H1 (cell line): ENCODE results near the gene RASGEF1C. TPM values are rescaled to one million over a fixed set of nuclear protein-coding genes. Genes with fewer than 3 reads are reported as not detected.

Experiments
- CTCF ChIA-PET: fragments of 300-600 bp; sonication (Branson Sonifier 250); formaldehyde crosslinking; loops from one replicate; lab custom pipeline; 2021; ENCODE audit not compliant: partially characterized antibody; lab: Charles Lee
- POLR2A ChIA-PET: fragments of 300-600 bp; sonication (Branson Sonifier 250); formaldehyde crosslinking; loops from one replicate; lab custom pipeline; 2021; ENCODE audit warnings: inconsistent platforms; ENCODE audit not compliant: partially characterized antibody; lab: Charles Lee
- DNase-seq, 2 experiments: peaks; one replicate each; pipeline versions ENCODE4 v3.0.0 to v3.0.0-alpha.2; 2010 to 2022; ENCODE audit warnings: low spot score in 2 of 2, low read depth in 1 of 2, mixed read lengths in 1 of 2
- FAIRE-seq: peaks from 2 replicates; lab custom pipeline; 2011; peaks lifted over from hg19 to GRCh38; lab: Jason Lieb, UNC
- H2AFZ ChIP-seq: 2 replicates; pipeline ENCODE4 v1.8.1; 2012; ENCODE audit warnings: low read length, inconsistent platforms
- H2AK5ac ChIP-seq: 2 replicates; pipeline ENCODE4 v1.6.1; 2013; ENCODE audit warnings: low read depth, low read length
- H2BK120ac ChIP-seq: replicated peaks from 2 replicates; pipeline ENCODE3; 2013; ENCODE audit warnings: low read depth, low read length, inconsistent platforms
- H2BK12ac ChIP-seq: 2 replicates; pipeline ENCODE4 v1.6.1; 2013; ENCODE audit warnings: low read depth, low read length
- H2BK15ac ChIP-seq: 2 replicates; pipeline ENCODE4 v1.6.1; 2013; ENCODE audit warnings: low read length
- H2BK20ac ChIP-seq: 2 replicates; pipeline ENCODE4 v1.6.1; 2013; ENCODE audit warnings: low read length
- H2BK5ac ChIP-seq: 2 replicates; pipeline ENCODE4 v1.6.1; 2013; ENCODE audit warnings: low read depth, low read length
- H3K14ac ChIP-seq: 2 replicates; pipeline ENCODE4 v1.6.1; 2013; ENCODE audit warnings: inconsistent platforms; ENCODE audit not compliant: insufficient read length
- H3K18ac ChIP-seq: 2 replicates; pipeline ENCODE4 v1.6.1; 2013; ENCODE audit warnings: low read length; ENCODE audit errors: extremely low read depth
- H3K23ac ChIP-seq: 2 replicates; pipeline ENCODE4 v1.6.1; 2013; ENCODE audit warnings: inconsistent platforms; ENCODE audit not compliant: insufficient read length
- H3K23me2 ChIP-seq: 2 replicates; pipeline ENCODE4 v1.6.1; 2013; ENCODE audit warnings: low read depth, low read length
- H3K27ac ChIP-seq: 2 replicates; pipeline ENCODE4 v1.6.1; 2011; ENCODE audit warnings: low read depth, low read length, inconsistent platforms
- H3K27me3 ChIP-seq, 4 experiments: replicated peaks in 1 of 4; 1 replicate in 1 of 4; 2 replicates in 3 of 4; pipeline versions ENCODE4 v1.6.1 to v1.8.1; 2011 to 2013; ENCODE audit warnings: low read length in 3 of 4, mild to moderate bottlenecking in 3 of 4, inconsistent platforms in 2 of 4, mixed read lengths in 2 of 4, moderate library complexity in 1 of 4; ENCODE audit not compliant: control insufficient read depth in 3 of 4, insufficient read depth in 3 of 4; ENCODE audit errors: extremely low read depth in 1 of 4
- H3K36me3 ChIP-seq, 4 experiments: 2 replicates each; pipeline versions ENCODE4 v1.6.1 to v1.8.1; 2011 to 2013; ENCODE audit warnings: mild to moderate bottlenecking in 4 of 4, low read length in 3 of 4, moderate library complexity in 2 of 4, control low read depth in 1 of 4, inconsistent platforms in 1 of 4; ENCODE audit not compliant: insufficient read depth in 4 of 4, control insufficient read depth in 2 of 4
- H3K4ac ChIP-seq: replicated peaks from 2 replicates; pipeline ENCODE3; 2013; ENCODE audit warnings: low read length, low read depth, mixed read lengths, inconsistent platforms; ENCODE audit not compliant: insufficient read length
- H3K4me1 ChIP-seq, 4 experiments: replicated peaks in 1 of 4; 1 replicate in 1 of 4; 2 replicates in 3 of 4; pipeline versions ENCODE4 v1.6.1 to v1.8.1; 2011 to 2013; ENCODE audit warnings: low read length in 3 of 4, inconsistent platforms in 2 of 4, mixed read lengths in 1 of 4; ENCODE audit not compliant: insufficient read depth in 4 of 4, control insufficient read depth in 3 of 4
- H3K4me2 ChIP-seq, 2 experiments: 2 replicates each; pipeline versions ENCODE4 v1.6.1 to v1.8.1; 2011 to 2013; ENCODE audit warnings: low read depth in 2 of 2, low read length in 2 of 2, control low read depth in 1 of 2, inconsistent platforms in 1 of 2, mild to moderate bottlenecking in 1 of 2; ENCODE audit not compliant: insufficient read depth in 1 of 2
- H3K4me3 ChIP-seq, 4 experiments: fragments of 200-600, 300-600 bp in 1 of 4; sonication (generic), shearing (Covaris generic), sonication (Bioruptor Twin) in 1 of 4; 2 replicates each; pipeline versions ENCODE4 v1.5.1 to v1.8.1; 2011 to 2016; ENCODE audit warnings: low read length in 4 of 4, low read depth in 3 of 4, control low read depth in 2 of 4, inconsistent platforms in 2 of 4, mild to moderate bottlenecking in 2 of 4, mixed read lengths in 1 of 4, moderate library complexity in 1 of 4; ENCODE audit not compliant: insufficient read depth in 2 of 4; ENCODE audit errors: extremely low read depth in 1 of 4
- H3K56ac ChIP-seq: replicated peaks from 2 replicates; pipeline ENCODE3; 2013; ENCODE audit warnings: low read depth, mild to moderate bottlenecking, mixed read lengths, low read length, inconsistent platforms; ENCODE audit not compliant: insufficient read length
- H3K79me1 ChIP-seq: 2 replicates; pipeline ENCODE4 v1.6.1; 2013; ENCODE audit warnings: low read depth, low read length, control low read depth
- H3K79me2 ChIP-seq, 2 experiments: 2 replicates each; pipeline versions ENCODE4 v1.6.1 to v1.8.1; 2012 to 2013; ENCODE audit warnings: low read length in 2 of 2, mild to moderate bottlenecking in 2 of 2, inconsistent platforms in 1 of 2; ENCODE audit not compliant: insufficient read depth in 2 of 2, control insufficient read depth in 1 of 2
- H3K9ac ChIP-seq, 4 experiments: replicated peaks in 1 of 4; 1 replicate in 1 of 4; 2 replicates in 3 of 4; pipeline versions ENCODE4 v1.6.1 to v1.8.1; 2011 to 2013; ENCODE audit warnings: low read depth in 3 of 4, low read length in 3 of 4, control low read depth in 2 of 4, mild to moderate bottlenecking in 2 of 4, moderate library complexity in 2 of 4, inconsistent platforms in 1 of 4; ENCODE audit errors: extremely low read depth in 1 of 4
- H3K9me3 ChIP-seq, 2 experiments: 2 replicates each; pipeline versions ENCODE4 v1.6.1 to v1.8.1; 2012 to 2013; ENCODE audit warnings: mild to moderate bottlenecking in 2 of 2, moderate library complexity in 2 of 2, control low read depth in 1 of 2, inconsistent platforms in 1 of 2, low read depth in 1 of 2, low read length in 1 of 2, mixed read lengths in 1 of 2; ENCODE audit not compliant: insufficient read depth in 2 of 2
- H4K20me1 ChIP-seq, 2 experiments: replicated peaks in 1 of 2; 2 replicates each; pipeline versions ENCODE3 to v1.8.1; 2011 to 2013; ENCODE audit warnings: inconsistent platforms in 2 of 2, low read length in 2 of 2, mild to moderate bottlenecking in 1 of 2; ENCODE audit not compliant: insufficient read depth in 2 of 2, control insufficient read depth in 1 of 2
- H4K5ac ChIP-seq: 2 replicates; pipeline ENCODE4 v1.6.1; 2013; ENCODE audit warnings: low read length, low read depth, mixed read lengths, inconsistent platforms; ENCODE audit not compliant: insufficient read length
- H4K8ac ChIP-seq: 2 replicates; pipeline ENCODE4 v1.8.0; 2013; ENCODE audit warnings: mild to moderate bottlenecking, moderate library complexity, low read length, inconsistent platforms; ENCODE audit not compliant: insufficient read depth; ENCODE audit errors: extremely low read depth
- H4K91ac ChIP-seq: replicated peaks from 2 replicates; pipeline ENCODE3; 2013; ENCODE audit warnings: low read length, mixed read lengths, inconsistent platforms; ENCODE audit not compliant: insufficient read length
- KDM4A ChIP-seq: IDR thresholded peaks from one replicate; pipeline ENCODE4 v1.7.1; 2012; ENCODE audit warnings: low read depth, mild to moderate bottlenecking, moderate library complexity, low read length, inconsistent platforms; ENCODE audit not compliant: severe bottlenecking
- TAF7 ChIP-seq: optimal IDR thresholded peaks from 2 replicates; pipeline ENCODE3; 2011; ENCODE audit warnings: low read depth, mild to moderate bottlenecking, inconsistent platforms, low read length, moderate library complexity, borderline replicate concordance
- WGBS, 2 experiments: shearing (Covaris generic) in 1 of 2; methylation state at CpG; one replicate each; pipeline versions ENCODE4 v1.1.6 to v1.1.7; 2013 to 2015; ENCODE audit warnings: low lambda C conversion rate in 2 of 2, mixed read lengths in 2 of 2, inconsistent platforms in 1 of 2, low coverage in 1 of 2, missing lambda C conversion rate in 1 of 2; ENCODE audit not compliant: insufficient replicate concordance in 2 of 2, insufficient coverage in 1 of 2, insufficient read length in 1 of 2; ENCODE audit errors: extremely low coverage in 1 of 2, missing lambda C conversion rate in 1 of 2; 5-methylcytosine and 5-hydroxymethylcytosine counted together
- polyA plus RNA-seq, 7 experiments: library from polyadenylated mRNA; depleted of rRNA in 3 of 7; stranded (reverse) in 5 of 7; unstranded in 2 of 7; fragments of >200 nt in 5 of 7; fragments of 200-250 nt in 2 of 7; gene quantifications; 1 replicate in 5 of 7; 2 replicates in 1 of 7; 4 replicates in 1 of 7; pipeline versions ENCODE4 v1.2.1 to v1.2.3, GENCODE V29; 2011 to 2013; ENCODE audit warnings: missing spikeins in 2 of 7, mixed read lengths in 2 of 7
- total RNA-seq: library from RNA; stranded (reverse); fragmentation: NEBNext Ultra II Directional; extraction: Animal tissue kit (Norgen Biotek cat#: 25700); gene quantifications from 2 replicates; pipeline ENCODE4 v1.2.1, GENCODE V29; 2021
- TF ChIP-seq, protein P1 (sequence below): IDR thresholded peaks from 2 replicates; pipeline ENCODE4 v1.6.1; 2011; ENCODE audit warnings: low read length, improper control_type of control experiment
- TF ChIP-seq, protein P2 (sequence below), 3 experiments: IDR thresholded peaks; 1 replicate in 2 of 3; 2 replicates in 1 of 3; pipeline versions ENCODE4 v1.5.1 to v1.6.1; 2011; ENCODE audit warnings: low read length in 3 of 3, mild to moderate bottlenecking in 3 of 3, inconsistent platforms in 2 of 3, low read depth in 1 of 3, moderate library complexity in 1 of 3; ENCODE audit not compliant: insufficient read depth in 1 of 3; ENCODE audit errors: control extremely low read depth in 1 of 3

RASGEF1C gene
- total and polyA plus RNA-seq, 2 of the 8 experiments (the other 6 are each of a cell fraction or from before 2014, with no cell fraction given) = 0.26 to 0.61 TPM

DNA sequence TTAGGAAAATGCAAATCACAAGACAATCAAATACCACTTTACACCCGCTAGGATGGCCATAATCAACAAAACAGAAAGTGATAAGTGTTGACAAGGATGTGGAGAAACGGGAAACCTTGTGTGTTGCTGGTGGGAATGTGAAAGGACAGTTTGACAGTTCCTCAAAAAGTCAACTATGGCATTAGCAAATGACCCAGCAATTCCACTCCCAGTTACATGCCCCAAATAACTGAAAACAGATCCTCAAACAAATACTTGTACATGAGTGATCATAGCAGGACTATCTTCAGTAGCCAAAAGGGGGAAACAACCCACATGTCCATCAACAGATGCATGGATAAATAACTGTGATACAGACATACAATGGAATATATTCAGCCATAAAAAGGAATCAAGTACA, 21.2 kb downstream of the RASGEF1C start:
- H3K4me2 ChIP-seq = no peak overlapping the region
- H2BK120ac ChIP-seq = no peak overlapping the region
- H3K18ac ChIP-seq = no peak overlapping the region
- H3K4me3 ChIP-seq = no peak overlapping the region
- ChIA-PET CTCF (interaction anchor here (2.0 kb wide), 1 partner anchor 9 kb away, joined by 5 read pairs; no protein-coding TSS in a partner anchor), POLR2A (no interaction called here)
- H4K20me1 ChIP-seq = no peaks in the 10 kb centered on the region
- no peaks in the 10 kb centered on the region for H3K4me1 ChIP-seq
- H3K4ac ChIP-seq = no peak overlapping the region
- H3K9me3 ChIP-seq = no peaks in the 10 kb centered on the region; a peak in 1 of 4 replicates
- H3K23me2 ChIP-seq = no peaks in the 10 kb centered on the region
- no peaks in the 10 kb centered on the region for H3K27me3 ChIP-seq
- TF ChIP-seq TAF7 (no peak), KDM4A (no peak)
- TF ChIP-seq, protein P1, sequence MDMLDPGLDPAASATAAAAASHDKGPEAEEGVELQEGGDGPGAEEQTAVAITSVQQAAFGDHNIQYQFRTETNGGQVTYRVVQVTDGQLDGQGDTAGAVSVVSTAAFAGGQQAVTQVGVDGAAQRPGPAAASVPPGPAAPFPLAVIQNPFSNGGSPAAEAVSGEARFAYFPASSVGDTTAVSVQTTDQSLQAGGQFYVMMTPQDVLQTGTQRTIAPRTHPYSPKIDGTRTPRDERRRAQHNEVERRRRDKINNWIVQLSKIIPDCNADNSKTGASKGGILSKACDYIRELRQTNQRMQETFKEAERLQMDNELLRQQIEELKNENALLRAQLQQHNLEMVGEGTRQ = no peak
- TF ChIP-seq, protein P2, sequence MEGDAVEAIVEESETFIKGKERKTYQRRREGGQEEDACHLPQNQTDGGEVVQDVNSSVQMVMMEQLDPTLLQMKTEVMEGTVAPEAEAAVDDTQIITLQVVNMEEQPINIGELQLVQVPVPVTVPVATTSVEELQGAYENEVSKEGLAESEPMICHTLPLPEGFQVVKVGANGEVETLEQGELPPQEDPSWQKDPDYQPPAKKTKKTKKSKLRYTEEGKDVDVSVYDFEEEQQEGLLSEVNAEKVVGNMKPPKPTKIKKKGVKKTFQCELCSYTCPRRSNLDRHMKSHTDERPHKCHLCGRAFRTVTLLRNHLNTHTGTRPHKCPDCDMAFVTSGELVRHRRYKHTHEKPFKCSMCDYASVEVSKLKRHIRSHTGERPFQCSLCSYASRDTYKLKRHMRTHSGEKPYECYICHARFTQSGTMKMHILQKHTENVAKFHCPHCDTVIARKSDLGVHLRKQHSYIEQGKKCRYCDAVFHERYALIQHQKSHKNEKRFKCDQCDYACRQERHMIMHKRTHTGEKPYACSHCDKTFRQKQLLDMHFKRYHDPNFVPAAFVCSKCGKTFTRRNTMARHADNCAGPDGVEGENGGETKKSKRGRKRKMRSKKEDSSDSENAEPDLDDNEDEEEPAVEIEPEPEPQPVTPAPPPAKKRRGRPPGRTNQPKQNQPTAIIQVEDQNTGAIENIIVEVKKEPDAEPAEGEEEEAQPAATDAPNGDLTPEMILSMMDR (IDR thresholded peaks at IDR 0.05; ENCODE audit: control extremely low read depth in 1 of 3, insufficient read depth in 1 of 3, low read depth in 1 of 3, low read length in 3 of 3) = no peak
- no peak overlapping the region for H3K9ac ChIP-seq
- H2BK15ac ChIP-seq = no peak overlapping the region
- H3K36me3 ChIP-seq = no peaks in the 10 kb centered on the region
- no peak overlapping the region for H4K5ac ChIP-seq
- H4K91ac ChIP-seq = no peak overlapping the region
- 80% methylated on average over 2 of the region's 2 CpGs; no CpG with 5 or more reads in 1 of the 2 experiments for WGBS, 2 experiments
- H3K56ac ChIP-seq = no peak overlapping the region
- no peaks in the 10 kb centered on the region for H3K79me1 ChIP-seq
- no peak overlapping the region for H3K14ac ChIP-seq
- no peak overlapping the region for H3K23ac ChIP-seq
- no peak overlapping the region for H4K8ac ChIP-seq
- no peak overlapping the region for H2AK5ac ChIP-seq
- FAIRE-seq (no peak), DNase-seq (no peak)
- H2AFZ ChIP-seq = no peak overlapping the region
- H2BK5ac ChIP-seq = no peak overlapping the region
- no peaks in the 10 kb centered on the region for H3K79me2 ChIP-seq
- no peak overlapping the region for H3K27ac ChIP-seq
- no peak overlapping the region for H2BK12ac ChIP-seq
- no peak overlapping the region for H2BK20ac ChIP-seq
